Pancreas (tissue), 10 donors: ENCODE results near the gene AQP3. TPM values are rescaled to one million over a fixed set of nuclear protein-coding genes. Genes with fewer than 3 reads are reported as not detected.
"Not testable (repeated sequence)": the region's sequence is repeated elsewhere in the genome, so short reads cannot be mapped to it uniquely, and the experiment has no call there.

Experiments used
- ATAC-seq, 4 donors: fragments of 200-7000 bp; cut with Tn5 transposase; one replicate each; pipeline versions ENCODE4 v1.8.0 to v1.9.1; 2020; ENCODE audit warnings: mild to moderate bottlenecking in 4 of 4, moderate library complexity in 4 of 4
- DNase-seq, 6 donors: peaks; one replicate each; pipeline ENCODE4 v3.0.0-alpha.2; 2020
- FAIRE-seq: peaks from 2 replicates; lab custom pipeline; 2012; peaks lifted over from hg19 to GRCh38; lab: Jason Lieb, UNC
- H3K27ac ChIP-seq, 4 donors: fragments of 200-600 bp; sonication (generic); 1 replicate in 3 of 4; 2 replicates in 1 of 4; pipeline versions ENCODE4 v1.5.0 to v1.8.0; 2020
- H3K27me3 ChIP-seq, 4 donors: fragments of 200-600 bp; one replicate each; pipeline ENCODE4 v1.8.0; 2021
- H3K36me3 ChIP-seq, 3 donors: fragments of 200-600 bp; sonication (generic) in 1 of 3; one replicate each; pipeline versions ENCODE4 v1.5.0 to v1.8.0; 2020 to 2021
- H3K4me1 ChIP-seq, 3 donors: fragments of 200-600 bp; one replicate each; pipeline ENCODE4 v1.8.0; 2021
- H3K4me3 ChIP-seq, 4 donors: fragments of 200-600 bp; sonication (generic) in 2 of 4; one replicate each; pipeline versions ENCODE4 v1.5.0 to v1.8.0; 2020 to 2021
- H3K9me3 ChIP-seq, 4 donors: fragments of 200-600 bp; one replicate each; pipeline ENCODE4 v1.8.0; 2021
- WGBS, 2 donors: extraction: QIAGEN DNeasy Blood & Tissue Kit; methylation state at CpG; one replicate each; pipeline ENCODE4 v1.1.7; 2013; 5-methylcytosine and 5-hydroxymethylcytosine counted together
- intact Hi-C, 3 donors: fragments of 100-400 bp; cut with DNase I; formaldehyde crosslinking; loops; one replicate each; pipeline versions ENCODE4 v1.11.1 to v1.14.2; 2022
- polyA plus RNA-seq, 2 donors: library from polyadenylated mRNA; stranded (reverse); fragments of 200-250 nt; gene quantifications; one replicate each; pipeline ENCODE4 v1.2.3, GENCODE V29; 2013
- total RNA-seq, 6 donors: library from RNA; stranded (reverse); fragmentation: NEBNext Ultra II Directional in 4 of 6; extraction: Animal tissue kit (Norgen Biotek cat#: 25700) in 4 of 6; gene quantifications; one replicate each; pipeline versions ENCODE4 v1.2.1 to v1.2.4, GENCODE V29; 2021 to 2023
- TF ChIP-seq, protein P1 (sequence below), 4 donors: fragments of 200-600 bp; sonication (generic) in 3 of 4; IDR thresholded peaks; one replicate each; pipeline versions ENCODE4 v1.5.0 to v1.8.0; 2021; ENCODE audit warnings: antibody characterized with exemption in 4 of 4
- donor health status: healthy with polysubstance abuse.
- donor health status: DM: no; HTN: no; CAD: no; lungs with moderate emphysema.
- donor health status: DM: no; HTN: no; CAD: no.
- donor health status: control.
- donor health status: control.
- donor health status: Bipolar disorder and iron deficiency.
- donor health status: DM: yes; HTN: yes; CAD: no.
- donor health status: DM: no; HTN: no; CAD: no.
- donor health status: DM: no; HTN: no; CAD: no.
- donor health status: DM: yes; HTN: yes; CAD: no.

Gene AQP3
- total and polyA plus RNA-seq, 8 donors = 18.3 to 39.0 (median 21.9) TPM

- WGBS, 2 donors = 67 to 85% methylated on average over 5 of the region's 5 CpGs
- FAIRE-seq (no peak), DNase-seq (no peak), ATAC-seq (no peak)
- TF ChIP-seq, protein P1, sequence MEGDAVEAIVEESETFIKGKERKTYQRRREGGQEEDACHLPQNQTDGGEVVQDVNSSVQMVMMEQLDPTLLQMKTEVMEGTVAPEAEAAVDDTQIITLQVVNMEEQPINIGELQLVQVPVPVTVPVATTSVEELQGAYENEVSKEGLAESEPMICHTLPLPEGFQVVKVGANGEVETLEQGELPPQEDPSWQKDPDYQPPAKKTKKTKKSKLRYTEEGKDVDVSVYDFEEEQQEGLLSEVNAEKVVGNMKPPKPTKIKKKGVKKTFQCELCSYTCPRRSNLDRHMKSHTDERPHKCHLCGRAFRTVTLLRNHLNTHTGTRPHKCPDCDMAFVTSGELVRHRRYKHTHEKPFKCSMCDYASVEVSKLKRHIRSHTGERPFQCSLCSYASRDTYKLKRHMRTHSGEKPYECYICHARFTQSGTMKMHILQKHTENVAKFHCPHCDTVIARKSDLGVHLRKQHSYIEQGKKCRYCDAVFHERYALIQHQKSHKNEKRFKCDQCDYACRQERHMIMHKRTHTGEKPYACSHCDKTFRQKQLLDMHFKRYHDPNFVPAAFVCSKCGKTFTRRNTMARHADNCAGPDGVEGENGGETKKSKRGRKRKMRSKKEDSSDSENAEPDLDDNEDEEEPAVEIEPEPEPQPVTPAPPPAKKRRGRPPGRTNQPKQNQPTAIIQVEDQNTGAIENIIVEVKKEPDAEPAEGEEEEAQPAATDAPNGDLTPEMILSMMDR (IDR thresholded peaks at IDR 0.05) = no peak
- no peak overlapping the region for H3K27ac ChIP-seq
- intact Hi-C loops = loop anchor here in 2 of 3 donors (5.0 to 10.0 kb wide), 2 partner anchors 44 to 57 kb away; no protein-coding TSS in a partner anchor
- H3K4me3 ChIP-seq = no peak overlapping the region
- H3K9me3 ChIP-seq = no peaks in the 10 kb centered on the region
- no peaks in the 10 kb centered on the region for H3K27me3 ChIP-seq
- H3K4me1 ChIP-seq = no peaks in the 10 kb centered on the region
- no peaks in the 10 kb centered on the region for H3K36me3 ChIP-seq
Measured at GRCh38 chr9:33408087-33408486, 39.3 kb downstream of the AQP3 start.

DNA sequence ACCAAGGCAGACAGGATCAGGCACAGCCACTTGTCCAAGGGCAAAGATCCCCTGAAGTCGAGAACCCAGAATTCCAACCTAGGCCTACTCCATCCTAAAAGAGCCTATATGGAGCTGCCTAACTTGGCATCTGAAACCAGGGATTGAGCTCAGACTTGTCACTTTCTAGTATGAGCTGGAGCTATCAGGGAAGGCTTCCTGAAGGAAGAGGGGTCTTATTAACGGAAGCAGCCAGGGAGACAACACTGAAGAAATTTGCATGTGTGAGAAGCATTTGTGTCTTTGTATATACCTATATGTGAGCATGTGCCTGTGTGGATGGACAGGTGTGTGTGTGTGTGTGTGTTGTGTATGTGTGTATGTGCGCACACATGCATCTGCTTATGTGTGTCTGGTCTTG lies 40.3 kb downstream of the AQP3 start:
- no peak for FAIRE-seq
- intact Hi-C loops = loop anchor here in 2 of 3 donors (5.0 to 10.0 kb wide), 2 partner anchors 45 to 58 kb away; no protein-coding TSS in a partner anchor
- no peaks in the 10 kb centered on the region for H3K4me1 ChIP-seq
- H3K36me3 ChIP-seq = no peaks in the 10 kb centered on the region
- TF ChIP-seq, protein P1 (IDR thresholded peaks at IDR 0.05) = no peak
- H3K4me3 ChIP-seq = no peak overlapping the region
- 79 to 94% methylated on average over 3 of the region's 3 CpGs for WGBS, 2 donors
- H3K27ac ChIP-seq = no peak overlapping the region
- H3K27me3 ChIP-seq = no peaks in the 10 kb centered on the region
- no peaks in the 10 kb centered on the region for H3K9me3 ChIP-seq
- no peak for DNase-seq
- ATAC-seq = no peak

DNA sequence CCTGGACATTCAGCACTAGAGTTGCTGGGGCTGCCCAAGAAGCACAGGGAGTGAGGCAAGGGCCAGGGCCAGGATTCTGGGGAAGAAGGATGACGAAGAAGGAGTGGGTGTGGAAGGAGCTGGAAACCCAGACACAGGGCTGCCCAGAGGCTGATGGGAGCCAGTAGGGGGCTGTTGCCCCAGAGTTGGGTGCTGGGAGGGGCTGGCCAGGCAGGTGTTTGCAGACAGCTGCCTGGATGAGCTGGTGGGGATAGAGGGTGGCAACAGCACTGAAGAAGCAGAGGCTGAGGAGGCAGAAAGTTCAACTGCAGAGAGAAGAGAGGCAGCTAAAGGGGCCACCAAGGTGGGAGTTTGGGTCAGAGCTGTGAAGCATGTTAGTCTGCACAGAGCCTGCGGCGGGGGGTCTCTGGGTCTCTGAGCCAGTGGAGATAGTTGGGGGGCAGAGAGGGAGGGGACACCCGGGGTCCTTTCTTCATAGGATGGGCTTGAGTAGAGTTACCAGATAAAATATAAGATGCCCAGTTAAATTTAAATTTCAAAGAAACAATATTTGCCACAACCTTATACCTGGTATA lies 42.5 kb downstream of the AQP3 start:
- no peak overlapping the region for H3K4me3 ChIP-seq
- H3K27me3 ChIP-seq = no peaks in the 10 kb centered on the region
- no peaks in the 10 kb centered on the region for H3K36me3 ChIP-seq
- no peak for DNase-seq
- intact Hi-C loops = loop anchor here in 2 of 3 donors (5.0 to 10.0 kb wide), 2 partner anchors 47 to 60 kb away; no protein-coding TSS in a partner anchor
- H3K4me1 ChIP-seq = no peaks in the 10 kb centered on the region
- H3K27ac ChIP-seq = no peak overlapping the region
- no peaks in the 10 kb centered on the region for H3K9me3 ChIP-seq
- 82 to 84% methylated on average over 4 of the region's 4 CpGs for WGBS, 2 donors
- peak in 1 of 4 donors; percentile 43 for ATAC-seq
- TF ChIP-seq, protein P1 (IDR thresholded peaks at IDR 0.05) = no peak
- FAIRE-seq = no peak

DNA sequence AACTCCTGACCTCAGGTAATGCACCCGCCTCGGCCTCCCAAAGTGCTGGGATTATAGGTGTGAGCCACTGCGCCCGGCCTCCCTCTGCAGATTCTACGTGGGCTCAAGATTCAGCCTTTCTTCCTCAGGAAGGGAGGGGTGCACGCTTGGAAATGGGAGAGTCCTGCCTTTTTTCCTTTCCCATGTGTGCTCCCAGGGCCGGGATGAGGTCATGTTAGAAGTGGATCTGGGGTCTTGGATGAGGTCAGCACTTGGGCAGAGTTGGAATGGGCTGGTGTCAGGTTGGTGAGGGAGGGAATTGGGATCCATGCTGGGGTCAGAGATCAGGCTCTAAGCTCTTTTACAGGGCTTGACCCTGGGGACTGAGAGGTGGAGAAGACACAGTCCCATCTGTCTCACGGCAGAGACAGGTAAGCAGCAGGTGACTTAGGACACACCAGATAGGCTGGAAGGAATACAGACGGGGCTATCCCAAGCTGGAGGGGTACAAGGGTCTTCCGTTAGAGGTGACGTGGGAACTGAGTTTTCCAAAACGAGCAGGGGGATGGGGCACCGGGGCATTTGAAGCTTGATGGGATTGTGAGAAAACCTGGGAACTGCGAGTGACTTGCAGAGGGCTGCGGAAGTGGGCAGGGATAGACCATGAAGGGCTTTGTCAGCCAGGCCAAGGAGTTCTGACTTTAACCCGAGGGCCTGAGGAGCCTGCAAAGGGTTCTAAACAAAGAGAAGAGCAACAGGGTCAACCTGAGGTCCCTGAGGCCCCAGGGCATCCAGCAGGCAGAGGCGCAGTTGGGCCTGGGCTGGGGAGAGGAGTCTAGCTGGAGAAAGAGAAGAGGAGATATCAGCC lies 43.2 kb downstream of the AQP3 start:
- TF ChIP-seq, protein P1 (IDR thresholded peaks at IDR 0.05) = no peak
- H3K4me1 ChIP-seq = no peaks in the 10 kb centered on the region
- FAIRE-seq (no peak), DNase-seq (peak in 1 of 6 donors; percentile 36), ATAC-seq (peak in 1 of 4 donors; percentile 18)
- H3K36me3 ChIP-seq = no peaks in the 10 kb centered on the region
- H3K27ac ChIP-seq = no peak overlapping the region
- H3K4me3 ChIP-seq = no peak overlapping the region
- H3K27me3 ChIP-seq = no peaks in the 10 kb centered on the region
- intact Hi-C loops = loop anchor here in 1 of 3 donors (10.0 kb wide), 1 partner anchor 61 kb away; no protein-coding TSS in a partner anchor
- no peaks in the 10 kb centered on the region for H3K9me3 ChIP-seq
- 65 to 78% methylated on average over 17 of the region's 17 CpGs for WGBS, 2 donors

- not testable (repeated sequence) for ATAC-seq, H3K27ac ChIP-seq, H3K36me3 ChIP-seq, DNase-seq, H3K9me3 ChIP-seq, H3K27me3 ChIP-seq, H3K4me1 ChIP-seq, H3K4me3 ChIP-seq, FAIRE-seq
- 72 to 83% methylated on average over 10 of the region's 10 CpGs for WGBS, 2 donors
- intact Hi-C loops = loop anchor here in 1 of 3 donors (10.0 kb wide), 1 partner anchor 62 kb away; no protein-coding TSS in a partner anchor
Measured at GRCh38 chr9:33402371-33402770, 45.0 kb downstream of the AQP3 start, which contains the start of gene AQP7. TSS of gene AQP7 (minus strand) at chr9:33402568. CDS start at chr9:33401262, 1,306 bp downstream.

- not testable (repeated sequence) for H3K4me3 ChIP-seq, H3K36me3 ChIP-seq, FAIRE-seq, H3K27me3 ChIP-seq, H3K9me3 ChIP-seq, H3K4me1 ChIP-seq, ATAC-seq, H3K27ac ChIP-seq, DNase-seq
- 59 to 72% methylated on average over 9 to 10 of the region's 10 CpGs for WGBS, 2 donors
- intact Hi-C loops = loop anchor here in 1 of 3 donors (10.0 kb wide), 1 partner anchor 63 kb away; no protein-coding TSS in a partner anchor
Measured at GRCh38 chr9:33401809-33402208, 45.6 kb downstream of the AQP3 start.

DNA sequence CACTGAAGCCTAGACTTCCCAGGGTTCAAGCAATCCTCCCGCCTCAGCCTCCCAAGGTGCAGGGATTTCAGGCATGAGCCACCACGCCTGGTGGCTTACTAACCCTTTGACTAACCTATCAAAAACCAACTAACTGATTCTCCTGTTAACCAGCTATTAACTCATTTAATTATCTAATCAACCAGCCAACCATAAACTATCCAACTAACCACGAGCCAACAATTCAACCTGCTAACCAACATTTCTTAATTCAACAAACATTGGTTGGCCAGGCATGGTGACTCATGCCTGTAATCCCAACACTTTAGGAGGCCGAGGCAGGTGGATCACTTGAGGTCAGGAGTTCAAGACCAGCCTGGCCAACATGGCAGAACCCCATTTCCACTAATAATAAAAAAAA lies 48.3 kb downstream of the AQP3 start:
- WGBS, 2 donors = 82 to 90% methylated on average over 4 of the region's 4 CpGs
- FAIRE-seq, H3K4me1 ChIP-seq, H3K27ac ChIP-seq, H3K9me3 ChIP-seq, ATAC-seq, H3K27me3 ChIP-seq, H3K4me3 ChIP-seq, DNase-seq, H3K36me3 ChIP-seq, intact Hi-C loops: not testable (repeated sequence)

DNA sequence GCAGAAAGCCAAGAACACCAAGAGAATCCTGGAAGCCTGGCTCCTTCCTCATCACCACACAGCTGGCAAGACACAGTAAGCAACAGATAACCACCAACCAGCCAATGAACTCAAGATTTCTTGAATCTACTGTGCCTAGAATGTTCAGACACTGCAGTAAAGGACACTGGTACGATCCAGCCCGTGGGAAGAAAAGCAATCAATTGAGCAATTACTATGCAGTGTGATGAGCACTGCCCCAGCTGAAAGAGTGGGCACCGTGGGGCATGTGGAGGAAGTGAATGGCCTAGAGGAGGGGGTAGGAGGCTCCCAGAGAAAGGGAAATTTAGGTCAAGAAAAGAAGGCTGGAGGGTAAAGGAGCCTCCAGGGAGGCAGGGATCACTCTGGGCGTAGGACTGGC lies 49.6 kb downstream of the AQP3 start:
- DNase-seq, H3K36me3 ChIP-seq, H3K27me3 ChIP-seq, H3K4me3 ChIP-seq, H3K9me3 ChIP-seq, intact Hi-C loops, H3K4me1 ChIP-seq, ATAC-seq, H3K27ac ChIP-seq, FAIRE-seq: not testable (repeated sequence)
- 59 to 65% methylated on average over 3 of the region's 4 CpGs for WGBS, 2 donors
